KMS-11 (cell line): ENCODE measurements around the gene ROGDI.

Experiments
- H2AFZ ChIP-seq: fragments of 200-600 bp; sonication (generic); 2 replicates; pipeline ENCODE4 v1.6.1; 2016; ENCODE audit warnings: antibody characterized with exemption, mixed run types, low read depth
- H3K27ac ChIP-seq: fragments of 200-600 bp; sonication (generic); 2 replicates; pipeline ENCODE4 v1.6.1; 2016; ENCODE audit warnings: mild to moderate bottlenecking, mixed run types
- H3K27me3 ChIP-seq: fragments of 200-600 bp; sonication (generic); 2 replicates; pipeline ENCODE4 v1.6.1; 2017; ENCODE audit warnings: mild to moderate bottlenecking, low read depth, mixed run types, moderate library complexity; ENCODE audit not compliant: insufficient read depth
- H3K36me3 ChIP-seq: fragments of 200-600 bp; sonication (generic); 2 replicates; pipeline ENCODE4 v1.6.1; 2017; ENCODE audit warnings: mild to moderate bottlenecking, mixed run types; ENCODE audit not compliant: insufficient read depth
- H3K4me1 ChIP-seq: fragments of 200-600 bp; sonication (generic); 2 replicates; pipeline ENCODE4 v1.6.1; 2016; ENCODE audit warnings: mild to moderate bottlenecking, low read depth, mixed run types; ENCODE audit not compliant: poor library complexity, severe bottlenecking
- H3K4me2 ChIP-seq: fragments of 200-600 bp; sonication (generic); 2 replicates; pipeline ENCODE4 v1.7.0; 2016; ENCODE audit warnings: mild to moderate bottlenecking, mixed run types
- H3K4me3 ChIP-seq: fragments of 200-600 bp; sonication (generic); IDR thresholded peaks from 2 replicates; pipeline ENCODE4 v1.6.1; 2017; ENCODE audit warnings: low read depth, low read length, mixed read lengths; ENCODE audit not compliant: insufficient read depth
- H3K79me2 ChIP-seq: fragments of 200-600 bp; sonication (generic); 2 replicates; pipeline ENCODE4 v1.6.1; 2016; ENCODE audit warnings: low read depth, mixed run types; ENCODE audit not compliant: insufficient read depth
- H3K9ac ChIP-seq: fragments of 200-600 bp; sonication (generic); 2 replicates; pipeline ENCODE4 v1.6.1; 2016; ENCODE audit warnings: mild to moderate bottlenecking, mixed run types
- H4K20me1 ChIP-seq: fragments of 200-600 bp; sonication (generic); 2 replicates; pipeline ENCODE4 v1.6.1; 2016; ENCODE audit warnings: mild to moderate bottlenecking, mixed run types; ENCODE audit not compliant: insufficient read depth
- TF ChIP-seq, protein P1 (sequence below): fragments of 200-600 bp; sonication (generic); conservative IDR thresholded peaks from 2 replicates; pipeline ENCODE4 v1.6.1; 2017; ENCODE audit warnings: low read depth, mild to moderate bottlenecking, antibody characterized with exemption, low read length, moderate library complexity, mixed read lengths

ROGDI gene

DNA sequence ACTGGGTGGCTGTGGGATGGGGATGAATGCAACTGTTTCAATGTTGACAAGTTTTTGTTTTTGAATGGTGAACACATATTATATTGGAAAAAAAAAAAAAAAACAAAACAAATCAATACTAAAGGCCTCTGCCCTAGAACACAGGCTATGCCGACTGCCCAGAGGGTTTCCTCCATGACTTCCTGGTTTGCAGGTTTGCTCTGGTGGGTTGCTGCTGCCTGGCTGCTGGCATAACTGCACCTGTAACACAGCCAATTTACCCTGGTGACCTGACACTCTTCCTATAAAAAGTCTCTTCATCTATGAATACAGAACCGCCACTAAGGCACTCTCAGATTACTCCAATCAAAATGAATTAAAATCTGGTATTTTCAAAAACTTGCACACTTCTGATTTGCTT is 34.3 kb upstream of the ROGDI start:
- TF ChIP-seq, protein P1, sequence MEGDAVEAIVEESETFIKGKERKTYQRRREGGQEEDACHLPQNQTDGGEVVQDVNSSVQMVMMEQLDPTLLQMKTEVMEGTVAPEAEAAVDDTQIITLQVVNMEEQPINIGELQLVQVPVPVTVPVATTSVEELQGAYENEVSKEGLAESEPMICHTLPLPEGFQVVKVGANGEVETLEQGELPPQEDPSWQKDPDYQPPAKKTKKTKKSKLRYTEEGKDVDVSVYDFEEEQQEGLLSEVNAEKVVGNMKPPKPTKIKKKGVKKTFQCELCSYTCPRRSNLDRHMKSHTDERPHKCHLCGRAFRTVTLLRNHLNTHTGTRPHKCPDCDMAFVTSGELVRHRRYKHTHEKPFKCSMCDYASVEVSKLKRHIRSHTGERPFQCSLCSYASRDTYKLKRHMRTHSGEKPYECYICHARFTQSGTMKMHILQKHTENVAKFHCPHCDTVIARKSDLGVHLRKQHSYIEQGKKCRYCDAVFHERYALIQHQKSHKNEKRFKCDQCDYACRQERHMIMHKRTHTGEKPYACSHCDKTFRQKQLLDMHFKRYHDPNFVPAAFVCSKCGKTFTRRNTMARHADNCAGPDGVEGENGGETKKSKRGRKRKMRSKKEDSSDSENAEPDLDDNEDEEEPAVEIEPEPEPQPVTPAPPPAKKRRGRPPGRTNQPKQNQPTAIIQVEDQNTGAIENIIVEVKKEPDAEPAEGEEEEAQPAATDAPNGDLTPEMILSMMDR = no peak
- Histone ChIP-seq H4K20me1 (no peaks in the 10 kb centered on the region), H3K27ac (no peak overlapping the region), H3K4me2 (no peak overlapping the region), H3K27me3 (no peaks in the 10 kb centered on the region), H3K9ac (no peak overlapping the region), H3K4me1 (peaks cover 64% of the 10 kb centered on the region), H2AFZ (no peak overlapping the region), H3K36me3 (peaks cover 6% of the 10 kb centered on the region; the same call in 1 of the 2 replicates), H3K4me3 (no peak overlapping the region), H3K79me2 (peaks cover 7% of the 10 kb centered on the region)

DNA sequence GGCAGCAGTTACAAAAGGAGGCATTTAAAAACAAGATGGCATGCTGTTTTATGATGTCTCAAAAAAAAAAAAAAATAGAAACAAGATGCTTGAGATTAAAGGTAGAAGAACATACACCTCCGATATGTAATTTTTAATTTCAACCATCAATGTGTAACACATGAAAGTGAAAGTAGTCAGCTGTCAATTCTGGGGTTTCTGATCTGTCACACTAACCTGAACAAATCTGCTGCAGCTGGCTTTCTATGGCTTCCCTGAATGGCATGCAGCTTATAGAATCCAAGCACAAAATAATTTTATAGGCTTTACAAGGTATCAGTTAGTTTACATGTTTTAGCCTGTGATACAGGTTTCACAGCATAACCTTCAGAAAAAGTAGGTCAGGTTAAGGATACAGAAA is 31.2 kb upstream of the ROGDI start:
- Histone ChIP-seq H3K4me3 (no peak overlapping the region), H3K4me1 (peaks cover 46% of the 10 kb centered on the region), H4K20me1 (no peaks in the 10 kb centered on the region), H3K36me3 (peaks cover 12% of the 10 kb centered on the region; the same call in 1 of the 2 replicates), H3K4me2 (peak overlapping the region; percentile 1; the same call in 1 of the 2 replicates), H2AFZ (no peak overlapping the region), H3K27me3 (no peaks in the 10 kb centered on the region), H3K9ac (no peak overlapping the region), H3K27ac (no peak overlapping the region), H3K79me2 (peaks cover 7% of the 10 kb centered on the region)
- TF ChIP-seq, protein P1 = no peak

DNA sequence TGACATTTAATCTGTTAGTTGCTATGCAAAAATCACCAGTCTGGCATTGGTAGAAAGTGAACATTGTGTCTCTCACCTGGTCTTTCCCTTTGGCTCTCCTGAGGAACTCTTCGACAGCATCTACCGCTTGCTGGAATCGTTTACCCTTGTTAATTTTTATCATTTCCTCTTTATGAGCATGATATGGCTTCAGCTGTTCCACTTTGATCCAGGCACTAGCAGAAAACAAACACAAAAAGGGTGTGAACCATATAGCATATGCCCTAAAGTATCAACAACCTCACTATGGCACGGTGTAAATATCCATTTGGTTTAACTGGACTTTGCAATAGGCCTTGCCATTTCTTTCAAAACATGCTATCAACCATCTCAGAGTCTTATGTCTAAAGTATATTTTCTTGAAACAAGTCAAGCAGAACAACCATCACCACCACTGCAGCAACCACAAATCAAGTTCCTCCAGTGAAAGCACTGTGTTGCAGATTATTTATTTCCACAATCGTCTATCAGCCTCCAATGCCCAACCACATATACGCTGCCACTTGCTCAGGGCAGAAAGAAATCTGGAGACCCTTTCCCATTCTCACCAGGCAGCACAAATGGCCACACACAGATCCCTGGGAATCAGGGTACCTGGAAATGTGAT is 30.4 kb upstream of the ROGDI start:
- peaks cover 18% of the 10 kb centered on the region; the same call in 1 of the 2 replicates for H3K36me3 ChIP-seq
- no peak overlapping the region for H3K27ac ChIP-seq
- H2AFZ ChIP-seq = no peak overlapping the region
- H3K79me2 ChIP-seq = peaks cover 7% of the 10 kb centered on the region
- H3K4me1 ChIP-seq = peaks cover 39% of the 10 kb centered on the region
- H3K4me2 ChIP-seq = no peak overlapping the region
- no peaks in the 10 kb centered on the region for H4K20me1 ChIP-seq
- no peaks in the 10 kb centered on the region for H3K27me3 ChIP-seq
- H3K9ac ChIP-seq = no peak overlapping the region
- H3K4me3 ChIP-seq = no peak overlapping the region
- TF ChIP-seq, protein P1 = no peak

DNA sequence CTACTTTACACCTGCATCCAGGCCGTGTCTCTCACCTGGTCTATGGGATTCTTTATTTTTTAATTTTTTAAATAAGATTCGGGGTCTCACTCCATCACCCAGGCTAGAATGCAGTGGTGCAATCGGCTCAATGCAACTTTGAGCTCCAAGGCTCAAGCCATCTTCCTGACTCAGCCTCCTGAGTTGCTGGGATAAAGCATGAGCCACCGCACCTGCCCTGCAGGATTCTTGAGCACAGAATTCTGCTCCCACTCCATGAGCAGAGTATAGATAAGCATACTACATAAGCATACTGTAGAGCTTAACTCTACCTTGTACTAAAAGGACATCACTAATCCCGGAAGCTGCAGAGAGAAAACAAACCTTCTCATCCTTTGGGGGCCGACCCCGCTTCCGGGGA is 29.2 kb upstream of the ROGDI start:
- H3K4me3 ChIP-seq = no peak overlapping the region
- no peaks in the 10 kb centered on the region for H4K20me1 ChIP-seq
- H3K4me1 ChIP-seq = peaks cover 28% of the 10 kb centered on the region
- H2AFZ ChIP-seq = no peak overlapping the region
- no peaks in the 10 kb centered on the region for H3K27me3 ChIP-seq
- H3K36me3 ChIP-seq = peaks cover 18% of the 10 kb centered on the region; the same call in 1 of the 2 replicates
- H3K79me2 ChIP-seq = no peaks in the 10 kb centered on the region; the same call in 1 of the 2 replicates
- no peak overlapping the region for H3K4me2 ChIP-seq
- TF ChIP-seq, protein P1 = no peak
- H3K9ac ChIP-seq = no peak overlapping the region
- H3K27ac ChIP-seq = no peak overlapping the region
